Amniotic epithelial cell (primary cell): Measurements from ENCODE around the gene CHI3L2.

Experiments
- DNase-seq: peaks from one replicate; pipeline ENCODE4 v3.0.0-alpha.2; 2010; ENCODE audit warnings: low read depth

The CHI3L2 gene

GRCh38 chr1:111227434-111227833 lies at the start of gene CHI3L2:
CHI3L2 (plus strand) TSS chr1:111227713; CDS start chr1:111227730, 17 bp downstream.
- peak; percentile 51 for DNase-seq

GRCh38 chr1:111179968-111180533 lies 47.5 kb upstream of the CHI3L2 start:
- no peak for DNase-seq

GRCh38 chr1:111182052-111182451 lies 45.5 kb upstream of the CHI3L2 start:
- no peak for DNase-seq

GRCh38 chr1:111183308-111184069 lies 44.0 kb upstream of the CHI3L2 start:
- DNase-seq, result no peak

GRCh38 chr1:111184663-111185062 lies 42.9 kb upstream of the CHI3L2 start:
- DNase-seq, result no peak

- DNase-seq, result peak; percentile 52
These were observed 36.5 kb upstream of the CHI3L2 start for GRCh38 chr1:111190931-111191451.

- peak; percentile 39 for DNase-seq
These were observed 36.0 kb upstream of the CHI3L2 start for GRCh38 chr1:111191496-111191895.

- DNase-seq, result no peak
These were observed 35.4 kb upstream of the CHI3L2 start for GRCh38 chr1:111192074-111192473.

- DNase-seq, result no peak
These were observed 34.6 kb upstream of the CHI3L2 start for GRCh38 chr1:111192658-111193519.

- DNase-seq, result no peak
These were observed 33.6 kb upstream of the CHI3L2 start for GRCh38 chr1:111193712-111194480.

GRCh38 chr1:111195002-111195684 lies 32.4 kb upstream of the CHI3L2 start:
- DNase-seq, result no peak

- DNase-seq, result no peak
These were observed 31.3 kb upstream of the CHI3L2 start for GRCh38 chr1:111196213-111196612.

- DNase-seq, result no peak
These were observed 29.8 kb upstream of the CHI3L2 start for GRCh38 chr1:111197598-111198284.

GRCh38 chr1:111198836-111199235 lies 28.7 kb upstream of the CHI3L2 start:
- no peak for DNase-seq

- no peak for DNase-seq
These were observed 28.2 kb upstream of the CHI3L2 start for GRCh38 chr1:111199329-111199728.

- no peak for DNase-seq
These were observed 27.4 kb upstream of the CHI3L2 start, which contains the start of gene DENND2D for GRCh38 chr1:111199881-111200801. DENND2D (minus strand) TSS chr1:111200646; CDS start chr1:111200459, 187 bp downstream.

GRCh38 chr1:111200802-111201161 lies 26.7 kb upstream of the CHI3L2 start:
- DNase-seq, result no peak

- no peak for DNase-seq
These were observed 26.0 kb upstream of the CHI3L2 start for GRCh38 chr1:111201275-111202090.

GRCh38 chr1:111202366-111202706 lies 25.2 kb upstream of the CHI3L2 start:
- DNase-seq, result no peak
